HG02884 (cell line): Measurements from ENCODE around the gene PTPRD.

Experiments used
- ATAC-seq: cut with Tn5 transposase; IDR thresholded peaks from one replicate; pipeline ENCODE4 v1.9.1; 2021; ENCODE audit warnings: mild to moderate bottlenecking, moderate library complexity; ENCODE audit not compliant: unreplicated experiment

PTPRD gene

DNA sequence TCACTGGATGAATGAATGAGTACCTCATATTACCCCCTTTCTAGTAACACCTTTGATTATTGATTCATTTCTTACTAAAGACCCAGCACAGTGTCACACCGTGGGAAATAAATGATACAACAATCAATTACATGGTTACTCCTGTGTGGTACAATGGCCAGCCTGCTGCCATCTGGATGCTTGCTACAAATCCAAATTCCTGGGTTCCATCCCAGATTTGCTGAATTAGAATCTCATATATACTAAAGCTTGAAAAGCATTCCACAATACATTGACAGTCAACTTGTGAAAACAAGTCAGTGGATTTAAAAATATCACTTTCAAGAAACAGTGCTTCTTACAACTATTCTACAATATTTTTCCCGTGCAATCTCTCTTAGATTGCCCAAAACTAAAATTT, 989.3 kb downstream of the PTPRD start:
- ATAC-seq: no peak

DNA sequence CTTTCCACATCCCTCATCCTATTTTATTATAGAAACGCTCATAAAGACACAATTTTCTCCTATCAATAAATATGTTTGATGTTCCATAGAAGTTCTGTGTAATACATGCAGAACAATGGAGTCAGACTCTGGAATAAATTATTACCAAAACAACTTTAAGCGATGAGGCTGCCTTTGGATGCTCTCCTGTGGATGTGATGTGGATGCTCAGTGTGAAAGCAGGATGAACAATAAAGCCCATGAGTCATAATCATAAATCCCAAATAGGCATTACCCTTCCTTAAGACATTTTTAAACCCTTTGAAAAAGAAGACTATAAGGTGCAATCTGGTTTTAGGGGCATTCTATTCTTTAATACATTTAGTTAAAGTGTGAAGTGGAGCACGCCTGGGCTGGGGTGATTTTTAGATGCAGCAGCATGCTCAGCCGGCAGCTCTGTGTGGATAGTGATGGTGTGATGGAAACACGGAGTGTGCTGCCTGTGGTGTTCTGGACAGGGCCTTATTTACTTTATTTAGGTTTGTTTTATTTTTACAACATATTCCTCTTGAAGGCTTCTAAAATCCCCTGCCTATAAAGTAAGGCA, 991.4 kb downstream of the PTPRD start:
- ATAC-seq: no peak

DNA sequence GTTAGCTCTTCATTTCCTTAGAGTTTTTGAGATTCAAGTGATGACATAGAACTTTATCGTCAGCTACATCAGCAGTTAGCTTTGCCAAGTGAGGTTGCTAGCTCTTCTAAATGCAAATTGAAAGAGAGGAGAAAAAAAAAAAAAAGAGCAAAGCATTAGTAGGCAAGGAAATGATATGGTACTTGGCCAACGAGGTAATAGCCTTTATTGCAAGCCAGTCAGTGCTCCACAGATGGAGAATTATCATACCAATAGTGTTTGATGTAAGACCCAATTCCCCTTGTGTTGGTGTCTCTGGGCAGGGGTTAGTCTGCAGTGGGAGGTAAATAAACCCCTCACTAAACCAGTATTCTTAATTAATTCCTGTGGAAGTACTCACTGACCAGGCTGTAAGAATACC, 992.1 kb downstream of the PTPRD start:
- ATAC-seq: no peak

GRCh38 chr9:9615086-9615485, 997.7 kb downstream of the PTPRD start:
- ATAC-seq: no peak

- no peak for ATAC-seq
Observed at GRCh38 chr9:9614607-9615006, 998.2 kb downstream of the PTPRD start.

GRCh38 chr9:9612755-9613154, 1000.0 kb downstream of the PTPRD start:
- ATAC-seq: no peak

DNA sequence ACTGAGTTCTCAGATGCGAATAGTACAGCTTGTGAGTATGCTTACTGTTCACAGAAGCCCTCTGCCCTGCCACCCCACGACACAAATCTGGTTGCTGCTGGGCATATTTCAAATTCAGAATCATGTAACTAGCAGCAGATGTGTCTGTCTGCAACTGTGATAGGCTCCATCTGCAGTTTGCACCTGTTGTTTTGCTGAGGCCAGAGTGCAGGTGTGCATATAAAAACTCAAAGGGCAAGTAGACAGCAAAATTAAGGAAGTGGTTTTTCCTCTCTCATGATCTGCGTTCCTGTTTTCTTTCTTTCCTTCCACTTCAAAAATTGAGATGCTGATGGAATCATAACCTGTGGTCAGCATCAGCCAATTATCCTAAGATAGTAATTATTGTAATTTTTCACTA, 1000.5 kb downstream of the PTPRD start:
- ATAC-seq: no peak

DNA sequence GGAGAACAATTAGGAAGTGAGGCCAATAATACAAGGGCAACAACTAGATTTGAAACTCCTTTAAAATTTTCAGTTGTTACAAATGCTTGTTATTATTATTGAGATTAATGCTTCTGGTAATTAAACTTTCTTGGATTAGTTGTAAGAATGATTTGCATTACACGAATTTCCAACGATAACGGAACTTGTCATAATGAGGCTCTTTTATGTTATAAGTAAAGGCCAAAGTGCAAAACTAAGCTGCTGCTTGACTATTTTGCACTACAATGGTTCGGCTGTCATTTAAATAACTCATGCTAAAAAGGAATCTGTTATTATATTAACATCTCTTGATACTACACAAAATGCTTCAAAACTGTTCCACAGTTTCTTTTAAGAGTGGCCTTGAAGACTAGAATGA, 1007.1 kb downstream of the PTPRD start:
- ATAC-seq: no peak

DNA sequence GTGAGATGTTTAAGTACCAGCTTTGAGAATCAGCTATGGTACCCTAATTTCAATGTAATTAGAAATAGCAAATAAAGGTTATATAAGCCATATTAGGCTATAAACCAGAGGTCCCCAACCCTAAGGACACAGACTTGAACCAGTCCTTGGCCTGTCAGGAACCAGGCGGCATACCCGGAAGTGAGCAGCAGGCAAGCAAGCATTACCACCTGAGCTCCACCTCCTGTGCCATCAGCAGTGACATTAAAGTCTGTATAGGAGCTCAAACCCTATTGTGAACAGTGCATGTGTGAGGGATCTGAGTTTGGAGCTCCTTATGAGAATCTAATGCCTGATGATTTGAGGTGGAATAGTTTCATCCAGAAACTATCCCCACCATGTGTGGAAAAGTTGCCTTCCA, 1009.5 kb downstream of the PTPRD start:
- ATAC-seq: no peak

DNA sequence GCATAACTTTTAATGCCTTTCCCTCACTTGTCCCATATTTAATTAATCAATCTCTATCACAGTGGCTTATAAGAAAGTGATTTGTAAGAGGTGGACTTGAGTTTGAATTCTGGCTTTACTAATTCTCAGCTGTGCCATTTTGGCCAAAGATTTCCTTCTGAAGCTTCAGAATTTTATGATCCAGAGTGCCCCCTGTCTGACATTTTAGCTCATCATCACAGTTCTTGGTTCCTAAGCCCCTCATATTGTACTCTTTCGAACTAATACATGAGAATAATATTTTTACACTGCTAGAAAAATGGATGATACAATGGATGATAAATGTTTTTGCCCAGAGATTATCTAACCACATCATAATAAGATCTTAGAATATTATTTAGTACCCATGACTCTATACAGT, 1014.1 kb downstream of the PTPRD start:
- ATAC-seq: no peak

- no peak for ATAC-seq
Observed at GRCh38 chr9:9592104-9592503, 1020.7 kb downstream of the PTPRD start.

- ATAC-seq: no peak
Observed at GRCh38 chr9:9585920-9586319, 1026.9 kb downstream of the PTPRD start.

DNA sequence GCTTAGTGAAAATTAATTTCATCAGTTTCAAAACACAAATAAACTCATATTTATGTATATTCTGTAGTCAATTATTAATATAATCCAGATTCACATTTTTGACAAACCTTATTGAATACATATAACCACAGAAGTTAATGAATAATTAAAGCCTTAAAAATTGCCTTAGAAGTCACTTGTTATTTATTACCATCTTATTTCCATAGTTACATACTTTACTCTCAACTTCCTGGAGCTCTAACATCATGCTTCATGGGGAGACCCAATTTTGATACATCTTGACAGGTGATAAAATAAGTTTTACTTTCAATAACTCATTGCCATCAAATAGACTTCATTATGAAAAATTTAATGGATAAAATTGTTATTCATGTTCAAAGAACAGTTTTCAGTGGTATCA, 1038.7 kb downstream of the PTPRD start:
- no peak for ATAC-seq

GRCh38 chr9:9565700-9566099, 1047.1 kb downstream of the PTPRD start:
- ATAC-seq: no peak

- ATAC-seq: no peak
Observed at GRCh38 chr9:9563817-9564216, 1049.0 kb downstream of the PTPRD start.

- ATAC-seq: no peak
Observed at GRCh38 chr9:9560382-9561035, 1052.3 kb downstream of the PTPRD start.

GRCh38 chr9:9558907-9559306, 1053.9 kb downstream of the PTPRD start:
- no peak for ATAC-seq

DNA sequence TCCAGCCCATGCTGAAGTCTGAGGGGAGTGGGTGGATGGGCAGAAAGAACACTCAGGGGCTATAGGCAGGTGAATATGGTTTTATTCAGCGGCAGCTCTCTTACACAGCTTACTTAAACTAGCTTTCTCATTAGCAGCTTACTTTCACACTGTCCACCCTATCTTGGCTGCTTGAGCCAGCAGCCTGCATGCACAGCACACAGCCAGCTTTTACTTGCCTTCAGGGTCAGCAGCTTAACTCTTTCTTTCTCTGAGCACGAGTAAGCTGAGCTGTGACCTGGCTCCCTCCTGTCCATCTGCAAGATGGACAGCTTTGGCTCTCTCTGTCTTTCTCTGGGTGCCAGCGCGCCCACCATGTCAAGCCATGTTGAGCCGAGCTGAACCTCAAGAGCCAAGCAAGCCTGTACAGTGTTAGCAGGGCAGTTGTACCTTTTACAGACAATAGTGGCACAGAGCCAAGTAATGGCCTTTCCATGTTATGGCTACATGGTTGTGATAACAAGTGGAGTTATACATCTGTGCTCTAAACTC, 1054.9 kb downstream of the PTPRD start:
- no peak for ATAC-seq

DNA sequence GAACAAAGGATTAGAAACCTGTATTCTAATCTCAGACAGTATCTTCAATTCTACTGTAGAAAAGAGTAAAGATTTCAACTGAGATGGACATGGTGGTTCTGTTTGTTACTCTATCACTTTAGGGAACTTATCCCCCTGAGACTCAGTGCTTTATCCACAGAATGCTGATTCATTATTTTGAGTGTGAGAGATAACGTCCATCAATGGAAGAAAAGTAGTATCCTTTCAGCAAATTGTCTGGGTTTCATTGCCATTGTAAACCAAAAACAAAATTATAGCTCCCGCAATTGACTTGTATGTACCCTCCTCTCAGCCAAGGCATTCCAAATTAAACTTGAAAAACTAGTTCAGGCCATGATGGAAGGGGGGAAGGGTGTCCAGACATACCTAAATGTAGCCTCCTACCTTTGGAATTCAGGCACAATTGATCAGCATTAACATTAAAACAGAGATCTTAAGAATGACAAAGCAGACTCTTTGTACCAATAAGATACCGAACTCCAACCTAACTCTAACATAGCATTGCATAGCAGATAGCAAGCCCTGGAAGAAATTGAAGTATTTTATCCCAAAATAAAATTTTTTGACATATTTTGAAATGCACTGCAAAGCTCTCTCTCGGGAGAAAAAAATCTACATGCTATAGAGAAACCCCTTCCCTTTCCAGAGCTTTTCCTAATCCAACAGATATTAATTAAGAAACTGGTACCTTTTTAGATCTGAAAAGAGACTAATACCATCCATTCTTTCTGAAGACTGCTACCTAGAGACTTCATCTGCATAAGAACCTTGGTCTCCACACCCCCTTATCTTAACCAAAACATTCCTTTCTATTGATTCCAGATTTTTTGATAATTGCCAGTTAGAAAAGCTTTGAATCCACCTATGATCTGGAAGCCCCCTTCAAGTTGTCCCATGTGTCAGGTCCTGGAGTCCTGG, 1055.7 kb downstream of the PTPRD start:
- no peak for ATAC-seq

DNA sequence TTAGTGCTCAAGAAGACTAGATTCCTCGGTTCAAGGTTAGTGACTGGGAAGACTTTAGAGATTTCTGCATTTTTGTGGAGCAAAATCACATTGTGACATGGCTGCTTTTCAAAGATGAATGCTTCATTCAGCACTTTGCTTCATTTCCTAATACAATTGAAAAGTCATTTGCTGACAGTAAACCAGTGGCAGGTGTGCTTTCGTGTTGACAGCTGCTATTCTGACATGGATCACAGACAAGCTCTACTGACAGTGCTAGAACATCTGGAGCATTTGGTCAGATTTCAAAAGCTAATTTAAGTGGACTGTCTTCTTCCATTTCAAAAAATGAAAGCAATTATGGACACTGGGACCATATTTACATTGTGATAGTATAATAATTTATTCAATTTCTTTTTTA, 1060.1 kb downstream of the PTPRD start:
- ATAC-seq: no peak

DNA sequence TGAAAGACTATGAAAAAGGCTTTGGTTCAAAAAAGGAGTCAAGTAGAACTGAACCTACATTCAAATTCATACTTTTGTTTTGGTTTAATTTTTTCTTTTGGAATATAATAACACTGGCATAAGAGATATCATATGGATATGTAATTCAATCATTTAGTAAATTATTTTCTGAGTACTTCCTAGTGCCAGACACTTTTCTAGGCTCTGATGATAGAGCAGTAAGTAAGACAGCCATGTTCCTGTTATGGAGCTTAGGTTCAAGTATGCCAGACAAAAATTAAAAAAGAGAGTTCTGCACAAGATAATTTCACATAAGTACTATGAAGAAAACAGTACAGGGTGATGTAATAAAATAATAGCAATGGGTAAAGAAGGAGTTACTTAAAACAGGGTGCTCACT, 1074.0 kb downstream of the PTPRD start:
- no peak for ATAC-seq

GRCh38 chr9:9538356-9538755, 1074.4 kb downstream of the PTPRD start:
- no peak for ATAC-seq
